ENCODE data around the gene ZNF724. TPM values are rescaled to one million over a fixed set of nuclear protein-coding genes. Genes with fewer than 3 reads are reported as not detected.

Gene ZNF724
- total and polyA plus RNA-seq, 2 donors = 0.51 to 12.1 TPM

Small RNAs within 50 kb of the gene (small RNA-seq; reads per million reads assigned to genes)
- not detected for gene VN1R91P

Other genes with a start within 250 kb of the ZNF724 start
- 0.16 TPM for gene ZNF728, start 247.2 kb downstream of the ZNF724 start, total RNA-seq
- gene ZNF728, start 247.2 kb downstream of the ZNF724 start, polyA plus RNA-seq = 0.62 TPM
- gene ZNF730, start 133.4 kb downstream of the ZNF724 start, total RNA-seq = 15.2 TPM
- 0.09 TPM for gene ZNF730, start 133.4 kb downstream of the ZNF724 start, polyA plus RNA-seq
- gene ZNF91, start 145.1 kb upstream of the ZNF724 start, total RNA-seq = 223 TPM
- gene ZNF91, start 145.1 kb upstream of the ZNF724 start, polyA plus RNA-seq = 11.1 TPM

Measured in urinary bladder (tissue), 2 donors.